Neural progenitor cell (in vitro differentiated cells): ENCODE measurements around the gene ASXL1.
"Not testable (repeated sequence)": the region's sequence is repeated elsewhere in the genome, so short reads cannot be mapped to it uniquely, and the experiment has no call there.

Source experiments
- EZH2 ChIP-seq: fragments of 200-600 bp; sonication (generic); IDR thresholded peaks from 2 replicates; pipeline ENCODE4 v1.6.1; 2017; ENCODE audit warnings: antibody characterized with exemption, mild to moderate bottlenecking, moderate library complexity
- TF ChIP-seq, protein P1 (sequence below): fragments of 200-600 bp; sonication (generic); IDR thresholded peaks from 2 replicates; pipeline ENCODE4 v1.5.1; 2017; ENCODE audit warnings: antibody characterized with exemption, mild to moderate bottlenecking

DNA sequence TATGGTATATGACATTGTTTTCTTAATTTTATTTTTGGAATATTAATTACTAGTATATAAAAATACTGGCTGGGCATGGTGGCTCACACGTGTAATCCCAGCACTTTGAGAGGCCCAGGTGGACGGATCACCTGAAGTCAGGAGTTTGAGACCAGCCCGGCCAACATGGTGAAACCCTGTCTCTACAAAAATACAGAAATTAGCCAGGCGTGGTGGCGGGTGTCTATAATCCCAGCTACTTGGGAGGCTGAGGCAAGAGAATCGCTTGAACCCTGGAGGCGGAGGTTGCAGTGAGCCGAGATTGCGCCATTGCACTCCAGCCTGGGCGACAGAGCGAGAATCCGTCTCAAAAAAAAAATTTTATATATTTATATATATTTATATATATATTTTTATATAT lies 35.9 kb upstream of the ASXL1 start:
- TF ChIP-seq, protein P1, sequence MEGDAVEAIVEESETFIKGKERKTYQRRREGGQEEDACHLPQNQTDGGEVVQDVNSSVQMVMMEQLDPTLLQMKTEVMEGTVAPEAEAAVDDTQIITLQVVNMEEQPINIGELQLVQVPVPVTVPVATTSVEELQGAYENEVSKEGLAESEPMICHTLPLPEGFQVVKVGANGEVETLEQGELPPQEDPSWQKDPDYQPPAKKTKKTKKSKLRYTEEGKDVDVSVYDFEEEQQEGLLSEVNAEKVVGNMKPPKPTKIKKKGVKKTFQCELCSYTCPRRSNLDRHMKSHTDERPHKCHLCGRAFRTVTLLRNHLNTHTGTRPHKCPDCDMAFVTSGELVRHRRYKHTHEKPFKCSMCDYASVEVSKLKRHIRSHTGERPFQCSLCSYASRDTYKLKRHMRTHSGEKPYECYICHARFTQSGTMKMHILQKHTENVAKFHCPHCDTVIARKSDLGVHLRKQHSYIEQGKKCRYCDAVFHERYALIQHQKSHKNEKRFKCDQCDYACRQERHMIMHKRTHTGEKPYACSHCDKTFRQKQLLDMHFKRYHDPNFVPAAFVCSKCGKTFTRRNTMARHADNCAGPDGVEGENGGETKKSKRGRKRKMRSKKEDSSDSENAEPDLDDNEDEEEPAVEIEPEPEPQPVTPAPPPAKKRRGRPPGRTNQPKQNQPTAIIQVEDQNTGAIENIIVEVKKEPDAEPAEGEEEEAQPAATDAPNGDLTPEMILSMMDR: not testable (repeated sequence)
- TF ChIP-seq EZH2: not testable (repeated sequence)
